Measurements from ENCODE around the gene LRRC27. TPM values are rescaled to one million over a fixed set of nuclear protein-coding genes. Genes with fewer than 3 reads are reported as not detected.

Gene LRRC27
- total RNA-seq, 1 donor = 12.0 TPM

- TF ChIP-seq CTCF (IDR thresholded peaks at IDR 0.05; ENCODE audit: insufficient read depth, low read length) = no peak
- DNase-seq (ENCODE audit: low read depth) = no peak
- no peak overlapping the region for H3K4me3 ChIP-seq (ENCODE audit: low read depth, low read length)
Observed at GRCh38 chr10:132369636-132370185, 37.7 kb downstream of the LRRC27 start.

- no peak for DNase-seq (ENCODE audit: low read depth)
- H3K4me3 ChIP-seq (ENCODE audit: low read depth, low read length) = no peak overlapping the region
- TF ChIP-seq CTCF (IDR thresholded peaks at IDR 0.05; ENCODE audit: insufficient read depth, low read length) = no peak
Observed at GRCh38 chr10:132370426-132371340, 38.7 kb downstream of the LRRC27 start.

GRCh38 chr10:132371641-132372081 lies 39.7 kb downstream of the LRRC27 start:
- DNase-seq (ENCODE audit: low read depth) = no peak
- TF ChIP-seq CTCF (IDR thresholded peaks at IDR 0.05; ENCODE audit: insufficient read depth, low read length) = peak; percentile 45
- no peak overlapping the region for H3K4me3 ChIP-seq (ENCODE audit: low read depth, low read length)

- TF ChIP-seq CTCF (IDR thresholded peaks at IDR 0.05; ENCODE audit: insufficient read depth, low read length) = no peak
- no peak for DNase-seq (ENCODE audit: low read depth)
- H3K4me3 ChIP-seq (ENCODE audit: low read depth, low read length) = no peak overlapping the region
Observed at GRCh38 chr10:132372516-132373095, 40.6 kb downstream of the LRRC27 start.

GRCh38 chr10:132373241-132373955 lies 41.4 kb downstream of the LRRC27 start:
- H3K4me3 ChIP-seq (ENCODE audit: low read depth, low read length) = no peak overlapping the region
- no peak for TF ChIP-seq CTCF (IDR thresholded peaks at IDR 0.05; ENCODE audit: insufficient read depth, low read length)
- DNase-seq (ENCODE audit: low read depth) = no peak

- no peak overlapping the region for H3K4me3 ChIP-seq (ENCODE audit: low read depth, low read length)
- no peak for DNase-seq (ENCODE audit: low read depth)
- TF ChIP-seq CTCF (IDR thresholded peaks at IDR 0.05; ENCODE audit: insufficient read depth, low read length) = no peak
Observed at GRCh38 chr10:132374176-132374575, 42.2 kb downstream of the LRRC27 start.
